Right lobe of liver (tissue), 6 donors: Measurements from ENCODE around the gene WIPI1. TPM values are rescaled to one million over a fixed set of nuclear protein-coding genes. Genes with fewer than 3 reads are reported as not detected.

Experiments used
- ATAC-seq, 4 donors: fragments of 200-7000 bp; cut with Tn5 transposase; one replicate each; pipeline ENCODE4 v1.9.1; 2020; ENCODE audit warnings: mild to moderate bottlenecking in 4 of 4, moderate library complexity in 4 of 4
- DNase-seq, 3 donors: peaks; one replicate each; pipeline ENCODE4 v3.0.0-alpha.2; 2020
- H3K27ac ChIP-seq, 3 donors: fragments of 200-600 bp; one replicate each; pipeline ENCODE4 v1.8.0; 2022
- H3K27me3 ChIP-seq, 2 donors: fragments of 200-600 bp; one replicate each; pipeline ENCODE4 v1.8.0; 2022
- H3K36me3 ChIP-seq, 4 donors: fragments of 200-600 bp; sonication (generic) in 1 of 4; one replicate each; pipeline versions ENCODE4 v1.5.1 to v1.8.0; 2017 to 2022; ENCODE audit warnings: control low read depth in 1 of 4
- H3K4me1 ChIP-seq, 4 donors: fragments of 200-600 bp; sonication (generic) in 1 of 4; one replicate each; pipeline versions ENCODE4 v1.5.1 to v1.8.0; 2017 to 2022; ENCODE audit warnings: control low read depth in 1 of 4
- H3K4me3 ChIP-seq, 3 donors: fragments of 200-600 bp; one replicate each; pipeline ENCODE4 v1.8.0; 2022
- H3K9me3 ChIP-seq, 4 donors: fragments of 200-600 bp; sonication (generic) in 1 of 4; one replicate each; pipeline versions ENCODE4 v1.5.1 to v1.8.0; 2017 to 2022; ENCODE audit warnings: control low read depth in 1 of 4
- CTCF ChIP-seq, 4 donors: fragments of 200-600 bp in 3 of 4; fragments of 450-650 bp in 1 of 4; IDR thresholded peaks; one replicate each; pipeline versions ENCODE4 v1.5.1 to v1.8.0; 2016 to 2022; ENCODE audit warnings: antibody characterized with exemption in 4 of 4, mild to moderate bottlenecking in 2 of 4
- POLR2A ChIP-seq: fragments of 450-650 bp; IDR thresholded peaks from one replicate; pipeline ENCODE4 v1.6.1; 2017; ENCODE audit warnings: antibody characterized with exemption, mild to moderate bottlenecking
- WGBS: methylation state at CpG from one replicate; pipeline ENCODE4 v1.1.6; 2018; ENCODE audit warnings: low coverage, low lambda C conversion rate; ENCODE audit not compliant: insufficient coverage; ENCODE audit errors: missing lambda C conversion rate; 5-methylcytosine and 5-hydroxymethylcytosine counted together
- intact Hi-C, 2 donors: fragments of 100-400 bp; cut with DNase I; formaldehyde crosslinking; loops; one replicate each; pipeline versions ENCODE4 v1.11.2 to v1.14.1; 2022
- total RNA-seq, 6 experiments: library from RNA; depleted of rRNA in 2 of 6; stranded (reverse); fragments of >200 nt in 2 of 6; fragmentation: NEBNext Ultra II Directional in 3 of 6; extraction: Animal tissue kit (Norgen Biotek cat#: 25700) in 3 of 6; gene quantifications; one replicate each; pipeline versions ENCODE4 v1.1.0 to v1.2.4, GENCODE V29; 2016 to 2023
- donor health status: DM: no; HTN: yes; CAD: no.
- donor health status: DM: no; HTN: no; CAD: no.
- donor health status: DM: no; HTN: no; CAD: no.
- donor health status: DM: no; HTN: yes; CAD: no.
- donor health status: DM: no; HTN: yes; CAD: no.

The WIPI1 gene
- total RNA-seq, 6 experiments from 2014 or later = 18.0 to 23.8 (median 19.9) TPM

- H3K9me3 ChIP-seq = peaks cover 0 to 3% (median 0%) of the 10 kb centered on the region in 4 donors
- H3K4me3 ChIP-seq = no peak overlapping the region
- peaks cover 0 to 5% (median 0%) of the 10 kb centered on the region in 4 donors for H3K4me1 ChIP-seq
- TF ChIP-seq CTCF (IDR thresholded peaks at IDR 0.05) (no peak), POLR2A (no peak)
- no peak overlapping the region for H3K27ac ChIP-seq
- ATAC-seq (no peak), DNase-seq (no peak)
- intact Hi-C loops = no loop called here
- no peaks in the 10 kb centered on the region for H3K36me3 ChIP-seq
- no peaks in the 10 kb centered on the region for H3K27me3 ChIP-seq
- WGBS = 69% methylated on average over 1 of the region's 1 CpG
These were observed 54.2 kb downstream of the WIPI1 start for GRCh38 chr17:68403122-68403521.

DNA sequence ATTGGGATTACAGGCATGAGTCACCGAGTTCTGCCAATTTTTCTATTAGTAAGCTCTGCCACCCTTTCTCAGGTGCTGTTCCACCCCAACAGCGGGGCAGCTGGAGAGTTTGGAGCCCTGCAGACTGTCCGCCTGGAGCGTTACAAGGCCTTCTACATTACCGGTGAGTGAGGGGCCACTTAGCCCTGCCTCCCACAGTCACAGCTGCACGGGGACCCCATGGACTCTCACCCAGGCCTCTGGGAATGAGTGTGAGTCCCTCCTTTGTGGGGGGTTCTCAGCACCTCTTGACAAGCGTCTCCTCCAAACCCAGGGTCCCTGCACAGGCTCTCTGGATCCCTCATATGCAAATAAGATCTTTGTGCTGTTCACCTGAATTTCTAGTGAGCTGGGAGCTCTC, 56.0 kb downstream of the WIPI1 start:
- WGBS = 75% methylated on average over 2 of the region's 7 CpGs
- no peaks in the 10 kb centered on the region for H3K9me3 ChIP-seq
- no peak for TF ChIP-seq POLR2A
- TF ChIP-seq CTCF (IDR thresholded peaks at IDR 0.05) = no peak
- H3K27ac ChIP-seq = no peak overlapping the region
- H3K4me1 ChIP-seq = peaks cover 0 to 5% (median 0%) of the 10 kb centered on the region in 4 donors
- no peaks in the 10 kb centered on the region for H3K27me3 ChIP-seq
- H3K36me3 ChIP-seq = no peaks in the 10 kb centered on the region
- DNase-seq = peak in 1 of 3 donors; percentile 35
- no peak for ATAC-seq
- no peak overlapping the region for H3K4me3 ChIP-seq
- intact Hi-C loops = no loop called here

- 17% methylated on average over 2 of the region's 4 CpGs for WGBS
- DNase-seq (peak in 1 of 3 donors; percentile 42), ATAC-seq (no peak)
- H3K27ac ChIP-seq = no peak overlapping the region
- intact Hi-C loops = no loop called here
- H3K9me3 ChIP-seq = no peaks in the 10 kb centered on the region
- H3K36me3 ChIP-seq = no peaks in the 10 kb centered on the region
- no peak for TF ChIP-seq CTCF (IDR thresholded peaks at IDR 0.05)
- TF ChIP-seq POLR2A = no peak
- no peaks in the 10 kb centered on the region for H3K27me3 ChIP-seq
- H3K4me3 ChIP-seq = no peak overlapping the region
- H3K4me1 ChIP-seq = peaks cover 0 to 5% (median 0%) of the 10 kb centered on the region in 4 donors
These were observed 56.9 kb downstream of the WIPI1 start for GRCh38 chr17:68400404-68400735.

DNA sequence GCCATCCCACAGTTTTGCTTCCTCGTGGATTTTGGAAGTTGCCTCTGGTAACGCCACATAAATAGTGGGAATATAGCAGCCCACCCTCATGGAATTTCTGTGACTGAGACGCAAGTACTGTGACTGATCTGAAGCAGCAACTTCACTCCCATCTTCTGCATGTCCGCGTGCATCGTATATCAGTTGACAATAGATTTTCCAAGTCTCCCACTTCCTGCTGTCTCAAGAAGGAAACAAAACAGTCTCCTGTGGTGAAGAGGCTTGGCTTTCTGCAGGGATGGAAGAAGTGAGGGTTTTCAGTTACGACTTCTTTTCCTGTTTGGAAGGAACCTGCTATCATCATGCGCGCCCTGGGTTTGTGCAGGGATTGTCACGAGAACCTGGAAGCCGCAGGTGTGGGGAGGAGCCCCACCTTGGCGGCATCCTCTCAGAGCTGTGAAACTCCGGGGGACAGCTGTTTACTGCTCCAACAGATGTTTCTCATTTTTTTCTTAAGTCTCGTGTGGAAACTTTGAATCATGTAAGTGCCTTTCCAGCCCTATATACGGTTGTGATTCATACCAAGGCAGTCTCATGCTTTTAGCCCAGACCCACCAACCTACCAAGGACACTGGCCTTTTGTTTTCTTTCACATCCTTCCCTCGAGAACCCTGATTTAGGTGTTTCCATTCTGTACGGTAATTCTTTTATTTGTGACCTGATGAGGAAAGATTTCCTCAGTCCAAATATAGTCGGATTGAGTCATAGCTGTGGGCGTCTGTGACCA, 57.5 kb downstream of the WIPI1 start:
- Histone ChIP-seq H3K4me1 (peaks cover 0 to 5% (median 0%) of the 10 kb centered on the region in 4 donors), H3K4me3 (no peak overlapping the region), H3K27me3 (no peaks in the 10 kb centered on the region), H3K36me3 (no peaks in the 10 kb centered on the region), H3K9me3 (no peaks in the 10 kb centered on the region), H3K27ac (no peak overlapping the region)
- ATAC-seq (peak in 3 of 4 donors; percentile 16 to 26 (median 24)), DNase-seq (peak in 1 of 3 donors; percentile 23)
- intact Hi-C loops = loop anchor here in 1 of 2 donors (10.0 kb wide), 1 partner anchor 135 kb away; no protein-coding TSS in a partner anchor
- TF ChIP-seq CTCF (IDR thresholded peaks at IDR 0.05) = no peak
- TF ChIP-seq POLR2A = no peak
- 50% methylated on average over 19 of the region's 19 CpGs for WGBS
